G401 (cell line): ENCODE results near the gene PAMR1. TPM values are rescaled to one million over a fixed set of nuclear protein-coding genes. Genes with fewer than 3 reads are reported as not detected.
"Not testable (repeated sequence)": the region's sequence is repeated elsewhere in the genome, so short reads cannot be mapped to it uniquely, and the experiment has no call there.

Experiments
- DNase-seq: peaks from one replicate; pipeline ENCODE4 v3.0.0-alpha.2; 2015; ENCODE audit warnings: low spot score
- in situ Hi-C: cut with HindIII; loops from 2 replicates; pipeline ENCODE4 v1.10.0; 2016; ENCODE audit warnings: low sequenced_read_pairs, mixed read lengths
- total RNA-seq: library from RNA; depleted of rRNA; stranded (reverse); fragments of >200 nt; shearing (Covaris generic); gene quantifications from 2 replicates; pipeline ENCODE4 v1.2.3, GENCODE V29; 2014

The PAMR1 gene
- total RNA-seq, 1 experiment from 2014 or later, result not detected

DNA sequence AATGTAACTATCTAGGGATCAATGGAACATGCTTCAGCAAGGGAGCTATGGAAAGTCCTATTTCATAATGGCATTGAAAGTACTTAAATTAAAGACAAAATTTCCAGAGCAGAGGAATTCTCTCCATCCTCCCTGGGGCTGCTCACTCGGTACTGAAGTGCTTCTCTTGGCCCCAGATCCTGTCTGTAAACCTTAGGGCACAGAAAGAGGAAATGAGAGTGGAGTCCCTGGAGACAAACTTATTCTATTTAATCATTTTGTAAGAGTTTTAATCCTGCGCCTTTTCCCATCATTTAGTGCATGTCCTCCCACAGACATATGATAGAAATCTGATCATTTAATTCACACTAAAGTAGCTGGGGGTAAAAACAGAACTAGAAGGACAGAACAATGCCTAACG is 20.9 kb upstream of the PAMR1 start:
- no peak for DNase-seq
- in situ Hi-C loops, result no loop called here

DNA sequence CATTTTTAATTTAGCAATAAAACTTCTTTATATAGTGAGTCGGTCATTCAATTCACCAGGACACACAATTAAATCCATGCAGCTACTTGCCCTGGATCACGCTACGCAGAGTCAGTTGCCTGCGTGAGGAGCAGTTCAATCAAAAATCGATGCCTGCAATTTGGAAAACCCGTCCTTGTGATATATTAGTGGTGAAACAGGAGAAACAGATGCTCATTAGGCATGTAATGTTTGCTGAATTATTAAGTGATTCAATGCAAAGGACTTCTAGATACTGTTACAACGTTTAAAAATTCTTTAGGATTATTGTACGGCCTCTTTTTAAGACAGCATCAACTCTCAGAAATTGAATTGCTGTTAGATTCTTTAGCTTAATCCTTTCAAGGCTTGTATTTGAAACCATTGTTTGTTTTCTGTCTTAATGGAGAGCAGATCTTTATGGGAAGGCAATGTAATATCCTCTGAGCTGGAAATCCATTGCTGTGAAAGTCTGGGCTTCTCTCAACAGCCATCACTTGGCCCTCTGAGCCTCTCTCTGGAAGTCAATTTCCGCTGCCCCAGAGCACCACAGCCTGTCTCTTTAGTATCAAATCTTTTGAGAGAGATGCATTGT is 20.1 kb upstream of the PAMR1 start:
- DNase-seq, result no peak
- in situ Hi-C loops, result no loop called here

DNA sequence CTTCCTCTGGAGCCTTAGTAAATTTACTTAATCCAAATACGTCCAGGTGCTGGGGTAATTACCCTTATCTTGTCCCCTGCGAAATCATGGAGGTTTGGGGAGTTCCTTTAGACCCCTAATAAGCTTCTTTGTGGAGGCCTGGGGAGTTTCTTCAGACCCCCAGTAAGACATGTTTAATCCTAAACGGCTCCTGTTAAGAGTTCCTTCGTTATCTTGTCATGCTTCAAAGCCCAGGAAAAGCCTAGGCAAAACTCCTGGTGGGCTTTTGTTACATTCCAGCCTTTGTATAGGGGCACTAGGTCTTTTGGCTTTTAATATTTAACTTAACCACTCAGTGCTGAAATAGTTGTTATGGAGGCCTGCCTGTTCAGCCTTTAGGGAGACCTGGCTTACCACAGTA is 18.1 kb upstream of the PAMR1 start:
- DNase-seq, result no peak
- in situ Hi-C loops, result no loop called here

DNA sequence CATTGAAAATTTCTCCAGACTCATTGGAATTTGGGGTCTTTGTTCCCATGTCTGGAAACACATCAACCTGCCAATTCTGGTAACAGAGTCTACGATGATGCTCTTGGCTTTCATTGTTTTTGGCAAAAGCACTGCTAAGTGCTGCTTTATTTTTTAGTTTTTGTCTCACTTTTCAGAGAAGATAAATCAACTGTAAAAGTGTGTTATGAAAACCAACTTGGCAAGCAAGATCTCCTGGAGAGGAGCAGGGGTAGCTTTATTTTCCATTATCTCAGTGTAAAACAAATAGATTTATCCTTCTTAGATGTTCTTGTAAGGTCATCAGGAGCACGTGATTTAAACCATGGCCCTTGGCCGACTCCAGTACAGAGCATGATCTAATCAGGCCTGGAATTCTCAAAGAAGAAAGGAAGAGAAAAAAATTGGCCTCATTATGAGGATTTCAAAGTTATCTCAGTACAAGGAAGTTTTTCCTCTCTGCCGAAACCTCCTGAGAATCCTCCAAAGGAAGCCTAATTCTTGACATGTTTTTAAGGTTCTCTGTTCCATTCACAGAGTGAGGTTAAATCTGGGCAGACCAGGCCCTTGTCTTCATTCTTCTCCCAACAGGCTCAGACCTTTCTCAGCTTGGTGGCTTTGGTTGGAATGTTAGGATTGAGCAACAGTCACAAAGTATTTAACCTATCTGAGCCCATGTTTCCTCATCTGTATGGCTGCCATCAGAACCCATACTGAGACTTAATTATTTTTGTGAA is 16.4 kb upstream of the PAMR1 start:
- DNase-seq, result no peak

DNA sequence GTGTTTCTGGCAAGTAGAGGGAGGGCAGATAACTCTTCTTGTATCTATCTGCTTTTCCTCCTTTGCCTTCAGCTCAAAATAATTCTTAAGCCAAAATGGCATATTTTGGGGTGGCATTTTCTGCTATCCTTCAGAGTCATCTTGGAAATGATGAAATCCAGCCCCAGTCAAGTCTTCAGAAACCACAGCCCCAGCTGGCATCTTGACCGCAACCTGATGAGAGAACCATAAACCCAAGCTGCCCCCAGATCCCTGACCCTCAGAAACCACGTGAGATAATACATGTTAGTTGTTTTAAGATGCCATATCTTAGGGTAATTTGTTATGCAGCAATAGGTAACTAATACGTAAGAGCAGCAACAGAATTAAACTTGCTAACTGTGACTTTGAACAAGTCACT is 15.1 kb upstream of the PAMR1 start:
- in situ Hi-C loops, result no loop called here
- no peak for DNase-seq

More for the DNA sequence above, 16.4 kb upstream of the PAMR1 start:
- in situ Hi-C loops, result no loop called here

DNA sequence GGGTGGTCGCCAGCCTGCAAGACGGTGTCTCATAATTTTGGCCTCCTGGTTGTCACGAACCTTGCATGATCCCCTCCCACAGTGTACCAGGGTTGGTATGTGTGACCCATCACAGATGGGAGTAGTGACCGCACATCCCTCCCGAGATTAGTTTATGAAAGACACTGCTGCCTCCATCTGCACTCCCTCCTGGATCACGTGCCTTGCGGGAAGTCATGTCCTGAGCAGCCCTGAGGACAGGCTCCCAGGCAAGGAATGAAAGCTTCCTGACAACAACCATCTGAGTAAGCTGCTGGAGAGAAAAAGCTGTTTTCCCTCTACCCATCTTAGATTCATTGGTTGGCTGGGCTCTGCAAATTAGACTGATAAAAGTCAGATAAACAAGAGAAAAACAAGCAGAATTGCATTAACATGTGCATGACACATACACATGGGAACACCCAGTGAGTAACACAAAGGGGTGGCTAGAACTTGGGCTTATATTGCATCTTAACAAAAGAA is 14.4 kb upstream of the PAMR1 start:
- DNase-seq, result no peak
- in situ Hi-C loops, result no loop called here

DNA sequence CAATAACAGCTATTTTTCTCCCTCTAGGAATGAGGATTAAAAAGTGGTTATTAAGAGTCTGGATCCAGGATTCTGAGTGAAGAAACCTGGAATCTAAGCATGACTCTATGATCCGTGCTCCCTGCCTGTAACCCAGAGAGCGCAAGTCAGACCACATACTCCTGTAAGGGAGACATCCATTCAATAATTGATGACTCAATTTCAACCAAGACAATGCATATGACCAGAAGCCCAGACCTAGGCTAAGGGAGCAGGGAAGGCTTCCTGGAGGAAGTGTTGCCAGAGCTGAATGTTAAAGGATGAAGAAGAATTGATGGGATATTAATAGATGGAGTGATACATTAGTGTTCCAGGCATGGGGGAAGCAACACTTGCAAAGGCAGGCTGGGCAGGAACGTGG is 13.8 kb upstream of the PAMR1 start:
- in situ Hi-C loops, result no loop called here

DNA sequence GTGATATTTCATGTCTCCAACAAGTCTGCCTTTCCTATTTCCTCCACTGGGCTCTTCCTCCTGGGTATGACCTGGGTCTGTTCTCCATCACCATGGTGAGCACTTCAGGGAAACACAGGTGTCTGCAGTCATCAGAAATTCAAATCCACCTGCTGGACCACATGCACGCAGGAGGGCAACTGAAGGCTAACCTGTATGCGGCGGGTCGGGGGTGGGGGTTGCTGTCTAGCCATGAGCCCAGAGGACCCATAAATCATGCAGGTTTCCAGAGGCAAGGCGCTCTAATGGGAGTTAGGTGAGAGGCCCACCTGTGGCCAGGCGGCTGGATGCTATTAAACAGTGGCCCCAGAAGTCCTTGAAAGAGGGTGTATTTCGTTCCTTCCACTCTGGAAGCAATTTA is 11.1 kb upstream of the PAMR1 start:
- in situ Hi-C loops, result no loop called here
- no peak for DNase-seq

More for the DNA sequence above, 13.8 kb upstream of the PAMR1 start:
- DNase-seq, result no peak

DNA sequence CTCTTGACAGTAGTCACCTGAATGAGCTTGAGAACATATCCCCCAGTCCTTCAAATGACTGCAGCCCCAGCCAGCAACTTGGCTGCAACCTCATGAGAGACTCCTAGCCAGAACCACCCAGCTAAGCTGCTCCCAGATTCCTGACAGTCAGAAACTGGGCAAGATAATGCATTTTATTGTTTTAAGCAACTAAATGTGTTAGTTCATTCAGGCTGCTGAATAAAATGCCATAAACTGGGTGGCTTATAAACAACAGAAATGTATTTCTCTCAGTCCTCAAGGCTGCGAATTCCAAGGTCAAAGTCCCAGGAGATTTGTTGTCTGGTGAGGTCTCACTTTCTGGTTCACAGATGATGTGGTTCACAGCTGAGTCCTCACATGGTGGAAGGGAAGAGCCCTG is 5.8 kb upstream of the PAMR1 start:
- in situ Hi-C loops, result no loop called here
- DNase-seq, result no peak

DNA sequence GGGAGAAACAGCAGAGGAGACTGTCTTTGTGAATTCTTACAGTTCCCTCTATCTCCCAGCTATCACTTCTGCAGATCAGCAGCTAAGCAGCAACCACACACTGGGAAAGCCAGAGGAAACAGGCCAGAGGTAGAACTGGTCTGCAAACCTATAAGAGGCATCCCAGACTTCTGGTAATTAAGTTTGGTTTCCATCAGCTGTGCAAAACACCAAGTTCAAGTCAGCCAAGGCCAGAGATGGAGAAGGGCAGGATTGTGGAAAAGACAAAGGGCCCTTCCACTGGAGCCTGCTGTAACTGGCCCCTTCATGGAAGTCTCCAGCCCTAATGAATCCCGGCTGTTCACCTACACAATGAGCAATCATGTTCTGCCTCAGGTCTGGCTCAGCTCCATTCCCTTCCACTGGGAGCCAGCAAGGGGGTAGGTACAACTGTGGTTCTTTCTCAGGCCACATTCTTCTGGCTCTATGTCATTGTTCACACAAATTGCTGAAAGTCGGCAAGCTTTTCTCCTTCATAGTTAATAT is 4.6 kb upstream of the PAMR1 start:
- in situ Hi-C loops, result no loop called here
- DNase-seq, result no peak

DNA sequence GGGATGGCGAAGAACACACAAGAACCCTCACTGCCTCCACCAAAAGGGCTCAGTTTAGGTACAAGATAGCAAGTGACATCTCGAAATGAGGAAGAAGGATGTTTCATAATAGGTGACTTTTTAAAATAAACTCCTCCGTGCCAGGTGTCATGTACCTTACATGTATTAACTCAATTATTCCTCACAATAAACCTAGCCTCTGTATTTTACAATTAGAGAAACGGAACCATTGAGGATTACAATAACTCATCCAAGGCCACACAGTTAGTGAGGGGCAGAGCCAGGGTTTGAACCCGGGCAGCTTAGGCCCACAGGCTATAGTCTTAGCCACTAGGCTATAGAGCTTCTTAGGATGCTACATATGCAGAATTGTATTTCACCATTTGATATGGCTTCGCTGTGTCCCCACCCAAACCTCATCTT is 965 bp upstream of the PAMR1 start:
- no peak for DNase-seq
- in situ Hi-C loops, result no loop called here

DNA sequence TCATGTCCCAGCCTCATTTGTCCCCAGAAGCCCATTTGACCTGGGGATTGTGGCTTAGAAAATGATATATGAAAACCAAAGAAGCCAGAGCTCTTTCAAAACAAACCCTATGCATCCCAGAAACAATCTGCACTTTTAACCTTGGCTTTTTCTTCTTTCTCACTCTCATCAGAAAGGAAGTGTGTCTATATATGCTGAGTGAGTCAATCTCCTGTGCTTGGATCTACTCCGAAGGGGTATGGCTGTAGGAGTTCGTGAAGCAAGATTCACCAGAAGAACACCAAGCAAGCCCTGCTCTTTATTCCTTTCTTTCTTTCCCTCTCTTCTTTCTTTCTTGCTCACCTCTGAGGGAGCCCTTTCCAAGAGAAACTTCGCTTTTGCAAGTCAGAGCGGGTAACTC is 636 bp downstream of the PAMR1 start:
- DNase-seq, result no peak
- in situ Hi-C loops, result no loop called here

DNA sequence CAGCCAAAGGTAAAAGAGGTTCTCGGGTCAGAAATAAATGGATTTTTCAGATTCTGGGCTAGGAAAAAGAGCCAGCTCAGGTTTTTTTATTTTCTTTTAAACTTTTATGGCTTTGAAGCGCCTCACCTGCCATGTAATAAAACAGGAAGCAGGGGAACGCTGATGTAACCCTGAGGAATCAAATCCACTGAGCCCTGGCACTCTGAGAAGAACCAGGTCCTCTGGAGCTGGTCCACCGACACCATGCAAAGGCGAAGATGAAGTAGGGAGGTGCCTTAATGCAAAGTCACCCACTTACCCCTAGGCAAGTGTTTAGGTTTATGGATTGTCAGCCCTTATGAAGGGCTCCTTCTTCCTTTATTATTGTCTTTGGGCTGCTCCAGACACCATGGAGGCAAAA is 1.6 kb downstream of the PAMR1 start:
- DNase-seq, result no peak
- in situ Hi-C loops, result no loop called here

DNA sequence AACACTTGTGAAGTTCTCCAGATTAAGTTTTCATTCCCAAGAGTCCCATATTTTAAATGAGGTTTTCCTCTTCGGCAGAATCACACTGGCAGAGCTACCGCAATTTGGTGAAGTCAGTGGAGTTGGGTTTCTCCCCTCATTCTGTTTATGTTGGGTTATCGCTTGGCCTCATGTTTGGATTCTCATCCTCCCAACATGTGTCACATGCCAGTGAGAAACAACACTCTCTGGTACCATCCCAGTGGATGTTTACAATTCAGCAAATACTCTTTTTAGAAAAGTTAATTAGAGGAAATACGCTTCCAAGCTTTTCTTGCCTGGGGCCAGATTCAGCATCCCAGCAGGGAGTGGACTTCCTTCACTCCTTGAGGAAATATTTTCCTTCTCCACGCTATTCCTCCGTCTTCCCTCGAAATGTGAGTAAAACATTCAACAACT is 2.1 kb downstream of the PAMR1 start:
- in situ Hi-C loops, result no loop called here
- DNase-seq, result no peak

DNA sequence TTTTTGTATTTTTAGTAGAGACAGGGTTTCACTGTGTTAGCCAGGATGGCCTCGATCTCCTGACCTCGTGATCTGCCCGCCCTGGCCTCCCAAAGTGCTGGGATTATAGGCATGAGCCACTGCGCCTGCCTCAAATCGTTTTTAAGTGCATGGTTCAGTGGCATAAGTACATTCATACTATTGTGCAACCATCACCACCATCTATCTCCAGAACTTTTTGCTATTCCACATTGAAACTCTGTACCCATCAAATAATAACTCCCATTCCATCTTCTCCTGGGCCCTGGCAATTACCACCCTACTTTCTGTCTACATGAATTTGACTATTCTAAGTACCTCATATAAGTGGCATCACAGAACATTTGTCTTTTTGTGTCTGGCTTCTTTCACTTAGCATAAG is 3.3 kb downstream of the PAMR1 start:
- in situ Hi-C loops, DNase-seq: not testable (repeated sequence)

DNA sequence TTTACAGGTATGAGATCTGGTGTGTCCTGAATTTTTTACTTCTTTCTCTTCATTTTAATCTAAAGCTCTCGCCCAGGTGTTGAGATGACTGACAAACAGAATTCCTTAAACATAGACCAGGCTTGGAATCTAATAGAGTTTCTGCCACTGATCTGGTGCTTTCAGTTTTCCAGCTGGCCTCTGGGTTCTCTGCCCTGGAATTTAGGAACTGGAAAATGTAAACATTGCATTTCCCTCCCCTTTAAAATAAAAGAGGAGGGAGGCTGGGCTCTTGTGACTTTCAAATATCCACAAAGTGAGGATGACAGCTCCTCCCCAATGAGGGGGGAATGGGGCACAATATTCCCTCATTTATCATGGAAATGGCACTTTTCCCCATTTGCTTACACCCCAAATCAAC is 5.0 kb downstream of the PAMR1 start:
- in situ Hi-C loops, result no loop called here
- no peak for DNase-seq

DNA sequence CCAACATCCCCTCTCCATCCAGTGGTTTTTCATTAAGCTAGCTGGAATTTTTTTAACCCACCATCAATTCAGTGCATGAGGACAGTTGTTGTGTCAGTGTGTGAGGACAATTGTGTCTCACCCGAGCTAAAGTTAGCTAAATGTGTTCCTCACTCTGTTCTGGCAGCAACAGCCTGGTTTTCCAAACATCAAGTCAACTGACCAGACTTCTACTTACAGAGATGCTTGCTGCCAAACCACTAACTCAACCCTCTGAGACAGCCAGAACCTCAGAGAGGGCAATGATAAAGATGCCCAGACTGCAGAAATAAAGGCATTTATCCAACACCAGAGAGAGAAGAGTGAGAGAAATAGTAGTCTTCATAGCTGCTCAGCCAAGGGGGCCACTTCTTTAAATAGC is 6.7 kb downstream of the PAMR1 start:
- no peak for DNase-seq
- in situ Hi-C loops, result no loop called here

DNA sequence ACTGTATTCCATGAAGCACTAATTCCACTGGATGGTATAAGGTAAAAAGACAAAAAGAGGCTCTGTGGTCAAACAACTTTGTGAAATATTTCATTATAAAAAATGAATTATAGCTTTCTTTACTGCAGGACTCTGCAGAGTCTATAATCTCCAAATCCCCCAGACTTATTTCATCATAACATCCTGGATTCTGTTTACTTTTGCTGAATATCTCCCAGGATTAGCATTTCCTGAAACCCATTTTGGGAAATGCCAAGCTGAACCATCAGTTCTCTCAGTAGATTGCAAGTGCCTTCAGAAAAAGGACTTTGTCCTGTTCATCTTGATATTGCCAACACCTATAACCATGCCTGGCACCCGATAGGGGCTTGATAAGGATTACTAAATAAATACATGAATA is 7.9 kb downstream of the PAMR1 start:
- in situ Hi-C loops, result no loop called here
- DNase-seq, result no peak

DNA sequence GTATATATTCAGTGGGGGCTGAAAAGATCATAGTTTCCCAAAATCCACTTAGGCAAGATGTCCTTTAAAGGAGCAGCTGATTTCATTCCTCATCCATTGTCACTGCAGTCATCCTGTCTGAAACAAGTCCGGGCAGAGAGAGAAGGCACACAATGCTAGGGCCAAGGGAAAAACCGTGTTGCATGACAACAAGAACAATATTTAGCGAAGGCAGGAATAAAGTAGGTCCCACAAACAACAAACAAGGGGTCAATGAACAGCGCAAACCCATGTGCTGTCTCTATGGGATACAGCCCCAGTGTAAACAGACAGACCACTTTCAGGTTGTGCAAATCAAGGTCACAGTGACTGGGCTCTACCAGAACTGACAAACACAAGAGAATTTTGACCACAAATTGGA is 9.0 kb downstream of the PAMR1 start:
- in situ Hi-C loops, result no loop called here
- DNase-seq, result no peak

DNA sequence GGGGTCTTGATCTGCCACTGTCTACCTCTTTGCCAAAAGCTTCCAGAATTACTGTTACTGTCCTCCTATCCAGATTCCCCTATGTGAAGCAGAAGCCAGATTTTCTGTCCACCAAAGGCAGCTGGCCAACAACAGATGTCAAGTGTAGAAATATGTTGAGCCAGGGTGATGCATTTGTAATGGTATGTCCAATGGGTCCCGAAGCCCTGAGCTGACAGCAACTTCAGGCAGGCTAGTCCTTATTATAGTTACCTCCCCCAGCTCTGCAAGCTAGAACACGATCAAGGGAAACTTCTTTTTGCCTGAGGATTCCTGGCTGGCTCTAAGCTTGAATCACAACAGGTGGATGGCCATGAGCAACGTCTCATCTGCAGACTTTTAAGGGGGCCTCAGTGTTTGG is 10.2 kb downstream of the PAMR1 start:
- no peak for DNase-seq
- in situ Hi-C loops, result no loop called here

DNA sequence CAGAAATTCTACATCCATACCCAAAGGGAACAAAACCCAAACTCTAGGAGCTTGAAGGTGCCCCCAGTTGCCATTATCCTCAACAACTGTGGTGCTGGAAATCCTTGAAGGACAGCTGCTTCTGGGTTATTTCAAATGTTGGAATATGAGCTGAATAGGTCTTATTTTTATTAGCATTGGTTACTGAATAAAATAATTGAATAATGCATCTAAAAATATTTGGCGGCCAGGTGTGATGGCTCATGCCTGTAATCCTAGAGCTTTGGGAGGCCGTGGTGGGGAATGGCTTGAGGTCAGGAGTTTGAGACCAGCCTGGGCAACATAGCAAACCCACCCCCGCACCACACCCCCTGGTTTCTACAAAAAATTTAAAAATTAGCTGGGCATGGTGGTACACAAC is 10.9 kb downstream of the PAMR1 start:
- in situ Hi-C loops, result no loop called here
- DNase-seq, result no peak
